Gastrocnemius medialis (tissue), 4 donors: ENCODE measurements around the gene THRA. TPM values are rescaled to one million over a fixed set of nuclear protein-coding genes. Genes with fewer than 3 reads are reported as not detected.

Source experiments
- ATAC-seq, 2 donors: fragments of 150-250 bp; one replicate each; pipeline ENCODE4 v1.9.1; 2016
- DNase-seq, 2 donors: peaks; one replicate each; pipeline ENCODE4 v3.0.0-alpha.2; 2019
- H3K27ac ChIP-seq, 4 donors: fragments of 200-600 bp; sonication (generic); 1 replicate in 1 of 4; 2 replicates in 3 of 4; pipeline ENCODE4 v1.5.1; 2016 to 2018; ENCODE audit warnings: mild to moderate bottlenecking in 2 of 4, moderate library complexity in 1 of 4
- H3K27me3 ChIP-seq, 3 donors: fragments of 200-600 bp; sonication (generic) in 2 of 3; 1 replicate in 1 of 3; 2 replicates in 2 of 3; pipeline versions ENCODE4 v1.5.1 to v1.6.0; 2016 to 2019; ENCODE audit warnings: mild to moderate bottlenecking in 1 of 3, moderate library complexity in 1 of 3
- H3K36me3 ChIP-seq, 2 donors: fragments of 200-600 bp; sonication (generic) in 1 of 2; one replicate each; pipeline ENCODE4 v1.5.1; 2017 to 2018
- H3K4me1 ChIP-seq, 2 donors: fragments of 200-600 bp; sonication (generic) in 1 of 2; one replicate each; pipeline ENCODE4 v1.5.1; 2016 to 2017; ENCODE audit warnings: mild to moderate bottlenecking in 2 of 2
- H3K4me3 ChIP-seq, 4 donors: fragments of 200-600 bp; sonication (generic) in 3 of 4; 1 replicate in 1 of 4; 2 replicates in 3 of 4; pipeline ENCODE4 v1.5.1; 2016 to 2019; ENCODE audit warnings: mild to moderate bottlenecking in 2 of 4
- H3K9me3 ChIP-seq, 3 donors: fragments of 200-600 bp; sonication (generic) in 2 of 3; 1 replicate in 1 of 3; 2 replicates in 2 of 3; pipeline ENCODE4 v1.5.1; 2016 to 2019
- POLR2A ChIP-seq, 2 donors: fragments of 450-650 bp; IDR thresholded peaks; one replicate each; pipeline ENCODE4 v1.6.1; 2017; ENCODE audit warnings: antibody characterized with exemption in 2 of 2, mild to moderate bottlenecking in 2 of 2, moderate library complexity in 2 of 2
- in situ Hi-C, 4 donors: fragments of 200-750 bp; cut with MboI; loops; one replicate each; pipeline versions ENCODE4 v1.15.0 to v1.8.0; 2017; ENCODE audit warnings: low sequenced_read_pairs in 4 of 4
- intact Hi-C: fragments of 100-400 bp; cut with DNase I; formaldehyde crosslinking; loops from one replicate; pipeline ENCODE4 v1.15.1; 2023; ENCODE audit warnings: low total_unique reads
- total RNA-seq, 4 donors: library from RNA; depleted of rRNA; stranded (reverse); fragments of >200 nt; gene quantifications; one replicate each; pipeline versions ENCODE4 v1.1.0 to v1.2.3, GENCODE V29; 2016
- TF ChIP-seq, protein P1 (sequence below), 5 experiments: fragments of 450-650 bp in 3 of 5; fragments of 200-600 bp in 2 of 5; sonication (generic) in 2 of 5; IDR thresholded peaks in 4 of 5; conservative IDR thresholded peaks in 1 of 5; 1 replicate in 4 of 5; 2 replicates in 1 of 5; pipeline ENCODE4 v1.5.1; 2016 to 2019; ENCODE audit warnings: antibody characterized with exemption in 5 of 5, mild to moderate bottlenecking in 3 of 5, moderate library complexity in 3 of 5

The THRA gene
- total RNA-seq, 4 donors from 2014 or later, result 42.2 to 71.6 (median 48.2) TPM

GRCh38 chr17:40112191-40112711 lies 49.5 kb downstream of the THRA start:
- TF ChIP-seq, protein P1, sequence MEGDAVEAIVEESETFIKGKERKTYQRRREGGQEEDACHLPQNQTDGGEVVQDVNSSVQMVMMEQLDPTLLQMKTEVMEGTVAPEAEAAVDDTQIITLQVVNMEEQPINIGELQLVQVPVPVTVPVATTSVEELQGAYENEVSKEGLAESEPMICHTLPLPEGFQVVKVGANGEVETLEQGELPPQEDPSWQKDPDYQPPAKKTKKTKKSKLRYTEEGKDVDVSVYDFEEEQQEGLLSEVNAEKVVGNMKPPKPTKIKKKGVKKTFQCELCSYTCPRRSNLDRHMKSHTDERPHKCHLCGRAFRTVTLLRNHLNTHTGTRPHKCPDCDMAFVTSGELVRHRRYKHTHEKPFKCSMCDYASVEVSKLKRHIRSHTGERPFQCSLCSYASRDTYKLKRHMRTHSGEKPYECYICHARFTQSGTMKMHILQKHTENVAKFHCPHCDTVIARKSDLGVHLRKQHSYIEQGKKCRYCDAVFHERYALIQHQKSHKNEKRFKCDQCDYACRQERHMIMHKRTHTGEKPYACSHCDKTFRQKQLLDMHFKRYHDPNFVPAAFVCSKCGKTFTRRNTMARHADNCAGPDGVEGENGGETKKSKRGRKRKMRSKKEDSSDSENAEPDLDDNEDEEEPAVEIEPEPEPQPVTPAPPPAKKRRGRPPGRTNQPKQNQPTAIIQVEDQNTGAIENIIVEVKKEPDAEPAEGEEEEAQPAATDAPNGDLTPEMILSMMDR (IDR thresholded peaks at IDR 0.05 in 4 of 5, conservative IDR thresholded peaks at IDR 0.05 in 1 of 5), result no peak
- TF ChIP-seq POLR2A (IDR thresholded peaks at IDR 0.05), result no peak
- Histone ChIP-seq H3K9me3 (no peaks in the 10 kb centered on the region), H3K36me3 (no peaks in the 10 kb centered on the region), H3K4me3 (peak overlapping the region in 2 of 4 donors; percentile 29 to 51), H3K27ac (peak overlapping the region; percentile 93 to 100 (median 96)), H3K4me1 (peaks cover 66 to 75% of the 10 kb centered on the region in 2 donors), H3K27me3 (no peaks in the 10 kb centered on the region)
- in situ Hi-C loops (loop anchor here in 2 of 4 donors (5.0 to 10.0 kb wide), 2 partner anchors 53 to 55 kb away; no protein-coding TSS in a partner anchor), intact Hi-C loops (loop anchor here (5.0 kb wide), 2 partner anchors 175 to 205 kb away; partner anchors contain the start of gene CDC6)
- ATAC-seq, result no peak
- DNase-seq, result peak in 1 of 2 donors; percentile 31

- Histone ChIP-seq H3K4me1 (peaks cover 62 to 70% of the 10 kb centered on the region in 2 donors), H3K4me3 (peak overlapping the region in 3 of 4 donors; percentile 29 to 57 (median 51))
- in situ Hi-C loops, result loop anchor here in 2 of 4 donors (5.0 to 10.0 kb wide), 2 partner anchors 52 to 55 kb away; no protein-coding TSS in a partner anchor
Measured at GRCh38 chr17:40112718-40113109, 49.9 kb downstream of the THRA start.

GRCh38 chr17:40113110-40113906 lies 50.5 kb downstream of the THRA start:
- peak overlapping the region; percentile 93 to 100 (median 96) for H3K27ac ChIP-seq
- H3K27me3 ChIP-seq, result no peaks in the 10 kb centered on the region
- intact Hi-C loops (loop anchor here (1.0 to 5.0 kb wide), 5 partner anchors 8 to 204 kb away; partner anchors contain the start of genes CASC3, CDC6 and MSL1), in situ Hi-C loops (loop anchor here in 2 of 4 donors (5.0 to 10.0 kb wide), 2 partner anchors 51 to 54 kb away; no protein-coding TSS in a partner anchor)
- peaks cover 58 to 65% of the 10 kb centered on the region in 2 donors for H3K4me1 ChIP-seq
- H3K4me3 ChIP-seq, result peak overlapping the region; percentile 51 to 61 (median 58)
- peak; percentile 95 to 96 for DNase-seq
- no peaks in the 10 kb centered on the region for H3K36me3 ChIP-seq
- H3K9me3 ChIP-seq, result no peaks in the 10 kb centered on the region
- peak; percentile 65 to 76 for ATAC-seq
- TF ChIP-seq, protein P1 (IDR thresholded peaks at IDR 0.05 in 4 of 5, conservative IDR thresholded peaks at IDR 0.05 in 1 of 5), result peak; percentile 83 to 94 (median 92)
- peak; percentile 37 to 62 for TF ChIP-seq POLR2A (IDR thresholded peaks at IDR 0.05)

More at GRCh38 chr17:40112718-40113109, 49.9 kb downstream of the THRA start:
- intact Hi-C loops, result loop anchor here (1.0 to 5.0 kb wide), 5 partner anchors 9 to 205 kb away; partner anchors contain the start of genes CASC3, CDC6 and MSL1
- Histone ChIP-seq H3K27ac (peak overlapping the region; percentile 93 to 100 (median 96)), H3K36me3 (no peaks in the 10 kb centered on the region), H3K27me3 (no peaks in the 10 kb centered on the region), H3K9me3 (no peaks in the 10 kb centered on the region)
- peak in 1 of 2 donors; percentile 49 for DNase-seq
- no peak for TF ChIP-seq POLR2A (IDR thresholded peaks at IDR 0.05)
- TF ChIP-seq, protein P1 (IDR thresholded peaks at IDR 0.05 in 4 of 5, conservative IDR thresholded peaks at IDR 0.05 in 1 of 5), result no peak
- peak in 1 of 2 donors; percentile 7 for ATAC-seq

DNA sequence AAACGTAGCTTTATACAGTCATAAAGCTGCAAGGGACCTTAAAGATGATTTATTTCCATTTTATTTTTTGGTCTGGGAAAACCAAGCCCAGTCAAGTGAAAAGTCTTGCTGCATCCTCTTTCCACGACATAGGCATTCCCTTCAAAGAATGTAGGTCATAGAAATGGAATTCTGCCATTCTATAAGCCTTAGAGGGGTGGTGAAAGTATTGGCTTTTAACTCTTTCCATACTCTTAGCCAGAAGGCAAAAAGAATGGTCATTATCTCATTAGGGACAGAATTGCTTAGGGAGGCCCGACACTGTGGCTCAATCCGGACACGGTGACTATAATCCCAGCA lies 51.1 kb downstream of the THRA start:
- in situ Hi-C loops, result loop anchor here in 2 of 4 donors (5.0 to 10.0 kb wide), 2 partner anchors 51 to 53 kb away; no protein-coding TSS in a partner anchor
- TF ChIP-seq, protein P1 (IDR thresholded peaks at IDR 0.05 in 4 of 5, conservative IDR thresholded peaks at IDR 0.05 in 1 of 5), result no peak
- no peak for TF ChIP-seq POLR2A (IDR thresholded peaks at IDR 0.05)
- H3K4me3 ChIP-seq, result peak overlapping the region; percentile 51 to 61 (median 58)
- DNase-seq (no peak), ATAC-seq (no peak)
- no peaks in the 10 kb centered on the region for H3K36me3 ChIP-seq
- H3K9me3 ChIP-seq, result no peaks in the 10 kb centered on the region
- intact Hi-C loops, result loop anchor here (1.0 to 5.0 kb wide), 5 partner anchors 7 to 203 kb away; partner anchors contain the start of genes CASC3, CDC6 and MSL1
- no peaks in the 10 kb centered on the region for H3K27me3 ChIP-seq
- peak overlapping the region; percentile 93 to 100 (median 96) for H3K27ac ChIP-seq
- peaks cover 52 to 60% of the 10 kb centered on the region in 2 donors for H3K4me1 ChIP-seq
